B cell (primary cell): ENCODE data around the gene NPAS3. TPM values are rescaled to one million over a fixed set of nuclear protein-coding genes. Genes with fewer than 3 reads are reported as not detected.

ENCODE experiments used
- ATAC-seq: fragments of 200-7000 bp; cut with Tn5 transposase; one replicate; pipeline ENCODE4 v1.10.0; 2021; ENCODE audit warnings: low read depth, mild to moderate bottlenecking, moderate number of reproducible peaks, moderate library complexity
- CTCF ChIA-PET: fragments of 350-600 bp; sonication (Branson Sonifier 250); formaldehyde crosslinking; loops from one replicate; lab custom pipeline; 2021; ENCODE audit warnings: antibody characterized with exemption, inconsistent platforms; lab: Charles Lee
- POLR2A ChIA-PET: fragments of 350-600 bp; sonication (Branson Sonifier 250); formaldehyde crosslinking; loops from one replicate; lab custom pipeline; 2021; ENCODE audit warnings: antibody characterized with exemption; lab: Charles Lee
- DNase-seq: peaks from one replicate; pipeline ENCODE4 v3.0.0; 2013
- H2AFZ ChIP-seq: 2 replicates; pipeline ENCODE4 v1.6.1; 2012; ENCODE audit warnings: mild to moderate bottlenecking, low read depth, low read length; ENCODE audit not compliant: insufficient read depth, poor library complexity, severe bottlenecking
- H3K27ac ChIP-seq, 2 donors: 1 replicate in 1 of 2; 2 replicates in 1 of 2; pipeline ENCODE4 v1.5.1; 2012 to 2013; ENCODE audit warnings: low read length in 2 of 2, mild to moderate bottlenecking in 2 of 2, moderate library complexity in 1 of 2
- H3K27me3 ChIP-seq, 4 experiments: fragments of 200-600 bp in 1 of 4; sonication (generic) in 1 of 4; replicated peaks in 1 of 4; 1 replicate in 2 of 4; 2 replicates in 2 of 4; pipeline versions ENCODE4 v1.6.1 to v1.7.0; 2013 to 2016; ENCODE audit warnings: low read length in 3 of 4, mild to moderate bottlenecking in 2 of 4, mixed read lengths in 1 of 4, moderate library complexity in 1 of 4; ENCODE audit not compliant: insufficient read depth in 4 of 4, control insufficient read depth in 3 of 4; ENCODE audit errors: control extremely low read depth in 1 of 4
- H3K36me3 ChIP-seq, 2 experiments: replicated peaks in 1 of 2; 1 replicate in 1 of 2; 2 replicates in 1 of 2; pipeline versions ENCODE4 v1.6.1 to v1.7.1; 2013; ENCODE audit warnings: low read length in 1 of 2; ENCODE audit not compliant: insufficient read depth in 2 of 2, control insufficient read depth in 1 of 2; ENCODE audit errors: control extremely low read depth in 1 of 2, extremely low read depth in 1 of 2
- H3K4me1 ChIP-seq, 2 donors: fragments of 200-600 bp in 1 of 2; sonication (generic) in 1 of 2; 1 replicate in 1 of 2; 2 replicates in 1 of 2; pipeline versions ENCODE4 v1.5.1 to v1.6.1; 2013 to 2017; ENCODE audit warnings: low read length in 2 of 2; ENCODE audit not compliant: control insufficient read depth in 2 of 2, insufficient read depth in 2 of 2
- H3K4me2 ChIP-seq: replicated peaks from 2 replicates; pipeline ENCODE3; 2012; ENCODE audit warnings: mild to moderate bottlenecking, low read depth, low read length; ENCODE audit not compliant: poor library complexity, severe bottlenecking
- H3K4me3 ChIP-seq, 5 experiments: fragments of 200-600 bp in 1 of 5; sonication (generic) in 1 of 5; 1 replicate in 3 of 5; 2 replicates in 2 of 5; pipeline versions ENCODE4 v1.5.1 to v1.7.0; 2011 to 2016; ENCODE audit warnings: low read length in 4 of 5, mild to moderate bottlenecking in 4 of 5, low read depth in 2 of 5, control low read depth in 1 of 5, moderate library complexity in 1 of 5; ENCODE audit not compliant: insufficient read depth in 1 of 5; ENCODE audit errors: control extremely low read depth in 1 of 5, extremely low read depth in 1 of 5
- H3K79me2 ChIP-seq: fragments of 200-600 bp; sonication (generic); one replicate; pipeline ENCODE4 v1.6.0; 2016; ENCODE audit warnings: low read length; ENCODE audit not compliant: control insufficient read depth, insufficient read depth
- H3K9ac ChIP-seq: fragments of 200-600 bp; sonication (generic); 2 replicates; pipeline ENCODE4 v1.6.1; 2017; ENCODE audit warnings: mild to moderate bottlenecking, low read length, moderate library complexity
- H3K9me3 ChIP-seq, 3 donors: one replicate each; pipeline versions ENCODE4 v1.6.1 to v1.7.1; 2013; ENCODE audit warnings: low read length in 2 of 3; ENCODE audit not compliant: control insufficient read depth in 2 of 3, insufficient read depth in 1 of 3; ENCODE audit errors: control extremely low read depth in 1 of 3
- H4K20me1 ChIP-seq: 2 replicates; pipeline ENCODE4 v1.6.0; 2012; ENCODE audit warnings: mild to moderate bottlenecking, low read length; ENCODE audit not compliant: insufficient read depth, control insufficient read depth, poor library complexity, severe bottlenecking
- H3K27ac Mint-ChIP-seq: one replicate; pipeline ENCODE4 v1.8.0; 2021; ENCODE audit warnings: mixed read lengths
- H3K27me3 Mint-ChIP-seq: one replicate; pipeline ENCODE4 v1.8.0; 2021; ENCODE audit warnings: mixed read lengths
- H3K4me1 Mint-ChIP-seq: one replicate; pipeline ENCODE4 v1.8.0; 2021; ENCODE audit warnings: mixed read lengths
- H3K4me3 Mint-ChIP-seq: one replicate; pipeline ENCODE4 v1.8.0; 2021; ENCODE audit warnings: mixed read lengths
- H3K9me3 Mint-ChIP-seq: one replicate; pipeline ENCODE4 v1.8.0; 2022; ENCODE audit warnings: mixed read lengths; ENCODE audit not compliant: insufficient read depth
- EZH2 ChIP-seq: IDR thresholded peaks from 2 replicates; pipeline ENCODE4 v1.6.1; 2012; ENCODE audit warnings: borderline replicate concordance, low read depth, mild to moderate bottlenecking, moderate library complexity, low read length; ENCODE audit not compliant: insufficient read depth, poor library complexity, severe bottlenecking
- WGBS: methylation state at CpG from one replicate; pipeline ENCODE4 v1.1.5; 2013; ENCODE audit warnings: missing lambda C conversion rate; ENCODE audit not compliant: insufficient coverage; 5-methylcytosine and 5-hydroxymethylcytosine counted together
- intact Hi-C: fragments of 100-400 bp; cut with micrococcal nuclease; formaldehyde crosslinking; loops from one replicate; pipeline ENCODE4 v1.10.0; 2022
- polyA plus RNA-seq: library from polyadenylated mRNA; depleted of rRNA; stranded (reverse); fragments of >200 nt; gene quantifications from 2 replicates; pipeline ENCODE4 v1.2.3, GENCODE V29; 2012
- total RNA-seq, 2 donors: library from RNA; stranded (reverse); fragments of 120-200 nt in 1 of 2; gene quantifications; 1 replicate in 1 of 2; 2 replicates in 1 of 2; pipeline versions ENCODE4 v1.2.3 to v1.2.4, GENCODE V29; 2013 to 2022
- TF ChIP-seq, protein P1 (sequence below): fragments of 200-600 bp; IDR thresholded peaks from one replicate; pipeline ENCODE4 v1.8.0; 2022; ENCODE audit warnings: antibody characterized with exemption, mild to moderate bottlenecking

NPAS3 gene
- total and polyA plus RNA-seq, 2 donors (not counting 1 experiment from before 2014, with no cell fraction given) = not detected

DNA sequence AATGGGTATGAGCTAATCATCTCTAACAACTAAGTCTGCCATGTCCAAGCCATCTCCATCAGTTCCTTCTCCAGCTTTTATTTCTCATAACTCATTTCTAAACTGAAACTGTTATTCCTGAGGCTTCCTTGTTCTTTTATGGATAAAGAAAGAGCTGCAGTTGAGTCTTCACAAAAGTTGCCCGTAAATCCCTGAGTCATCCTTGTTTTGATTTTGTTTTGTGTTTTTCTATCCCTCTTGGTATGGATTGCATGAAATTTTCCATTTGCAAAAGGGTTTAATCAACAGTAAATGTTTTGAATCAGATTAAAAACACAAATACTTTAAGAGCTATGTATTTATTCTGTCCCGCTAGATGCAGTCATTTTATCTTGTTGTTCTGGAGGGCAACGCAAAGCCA lies 721.6 kb downstream of the NPAS3 start:
- no peaks in the 10 kb centered on the region for H3K36me3 ChIP-seq
- POLR2A ChIA-PET = no interaction called here
- ATAC-seq (no peak), DNase-seq (no peak)
- H2AFZ ChIP-seq = no peak overlapping the region
- CTCF ChIA-PET = no interaction called here
- intact Hi-C loops = no loop called here
- no peaks in the 10 kb centered on the region for H3K79me2 ChIP-seq
- no peaks in the 10 kb centered on the region for H3K27me3 ChIP-seq
- no peak overlapping the region for H3K9ac ChIP-seq
- H3K4me1 ChIP-seq = no peaks in the 10 kb centered on the region
- no peaks in the 10 kb centered on the region for H4K20me1 ChIP-seq
- H3K27ac Mint-ChIP-seq = no peak overlapping the region
- no peak overlapping the region for H3K4me3 Mint-ChIP-seq
- H3K4me3 ChIP-seq = no peak overlapping the region
- no peak for TF ChIP-seq EZH2
- TF ChIP-seq, protein P1, sequence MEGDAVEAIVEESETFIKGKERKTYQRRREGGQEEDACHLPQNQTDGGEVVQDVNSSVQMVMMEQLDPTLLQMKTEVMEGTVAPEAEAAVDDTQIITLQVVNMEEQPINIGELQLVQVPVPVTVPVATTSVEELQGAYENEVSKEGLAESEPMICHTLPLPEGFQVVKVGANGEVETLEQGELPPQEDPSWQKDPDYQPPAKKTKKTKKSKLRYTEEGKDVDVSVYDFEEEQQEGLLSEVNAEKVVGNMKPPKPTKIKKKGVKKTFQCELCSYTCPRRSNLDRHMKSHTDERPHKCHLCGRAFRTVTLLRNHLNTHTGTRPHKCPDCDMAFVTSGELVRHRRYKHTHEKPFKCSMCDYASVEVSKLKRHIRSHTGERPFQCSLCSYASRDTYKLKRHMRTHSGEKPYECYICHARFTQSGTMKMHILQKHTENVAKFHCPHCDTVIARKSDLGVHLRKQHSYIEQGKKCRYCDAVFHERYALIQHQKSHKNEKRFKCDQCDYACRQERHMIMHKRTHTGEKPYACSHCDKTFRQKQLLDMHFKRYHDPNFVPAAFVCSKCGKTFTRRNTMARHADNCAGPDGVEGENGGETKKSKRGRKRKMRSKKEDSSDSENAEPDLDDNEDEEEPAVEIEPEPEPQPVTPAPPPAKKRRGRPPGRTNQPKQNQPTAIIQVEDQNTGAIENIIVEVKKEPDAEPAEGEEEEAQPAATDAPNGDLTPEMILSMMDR = no peak
- H3K27ac ChIP-seq = no peak overlapping the region
- H3K9me3 ChIP-seq = peaks cover 0 to 3% (median 0%) of the 10 kb centered on the region in 3 donors
- WGBS = 100% methylated on average over 2 of the region's 3 CpGs
- no peaks in the 10 kb centered on the region for H3K4me1 Mint-ChIP-seq
- no peaks in the 10 kb centered on the region for H3K9me3 Mint-ChIP-seq
- no peaks in the 10 kb centered on the region for H3K27me3 Mint-ChIP-seq
- H3K4me2 ChIP-seq = no peak overlapping the region

DNA sequence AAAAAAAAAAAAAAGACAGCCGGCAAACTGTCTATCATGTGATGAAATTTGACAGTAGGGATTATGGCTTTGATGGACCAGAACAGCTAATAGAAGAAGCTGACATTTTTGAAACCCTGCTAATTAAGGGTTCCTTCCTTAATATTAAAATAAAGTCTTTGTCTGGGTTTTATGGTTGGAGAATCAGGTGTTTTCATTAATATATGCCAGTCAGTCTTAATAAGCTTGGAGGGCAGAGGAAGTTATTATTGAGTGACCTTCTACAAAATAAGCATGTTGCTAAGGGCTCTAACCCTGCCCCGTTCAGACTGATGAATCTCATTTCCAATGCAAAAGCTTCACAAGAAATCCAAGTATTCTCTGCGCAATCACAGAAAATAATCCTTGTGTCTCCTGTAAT lies 722.4 kb downstream of the NPAS3 start:
- 97% methylated on average over 2 of the region's 3 CpGs for WGBS
- no peak for TF ChIP-seq EZH2
- TF ChIP-seq, protein P1 = no peak
- POLR2A ChIA-PET = no interaction called here

More for the DNA sequence above, 722.4 kb downstream of the NPAS3 start:
- no peak overlapping the region for H3K9ac ChIP-seq
- CTCF ChIA-PET = no interaction called here
- no peak overlapping the region for H3K27ac ChIP-seq
- H3K4me1 Mint-ChIP-seq = no peaks in the 10 kb centered on the region
- H4K20me1 ChIP-seq = no peaks in the 10 kb centered on the region
- ATAC-seq (no peak), DNase-seq (no peak)
- no peak overlapping the region for H3K4me2 ChIP-seq
- H3K9me3 ChIP-seq = peaks cover 0 to 3% (median 0%) of the 10 kb centered on the region in 3 donors
- no peak overlapping the region for H3K4me3 Mint-ChIP-seq
- H3K9me3 Mint-ChIP-seq = no peaks in the 10 kb centered on the region
- H3K4me3 ChIP-seq = no peak overlapping the region
- H3K27ac Mint-ChIP-seq = no peak overlapping the region
- H3K27me3 Mint-ChIP-seq = no peaks in the 10 kb centered on the region
- no peaks in the 10 kb centered on the region for H3K36me3 ChIP-seq
- H3K4me1 ChIP-seq = no peaks in the 10 kb centered on the region
- H3K79me2 ChIP-seq = no peaks in the 10 kb centered on the region
- intact Hi-C loops = no loop called here
- no peaks in the 10 kb centered on the region for H3K27me3 ChIP-seq
- H2AFZ ChIP-seq = no peak overlapping the region
